ENCODE measurements around the gene PPP1R14D.

DNA sequence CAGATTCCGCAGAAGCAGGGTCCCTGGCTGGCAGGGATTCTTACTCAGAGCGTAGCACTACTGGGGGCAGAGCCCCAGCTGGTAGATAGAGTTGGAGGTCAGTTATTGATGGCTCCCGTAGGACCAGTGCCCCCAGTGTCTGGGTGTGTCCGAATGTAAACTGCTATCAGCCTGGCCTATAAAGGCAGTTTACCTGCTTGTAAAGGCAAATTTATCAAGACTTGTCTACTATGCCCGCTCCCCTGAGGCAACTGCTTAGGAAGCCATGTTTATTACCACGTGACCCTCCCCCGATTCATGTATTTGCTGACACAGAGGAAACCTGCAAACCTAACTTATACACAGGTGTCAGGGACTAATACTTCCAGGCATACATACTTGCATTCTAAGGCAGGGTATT, 607 bp upstream of the PPP1R14D start:
- TF ChIP-seq, protein P1, sequence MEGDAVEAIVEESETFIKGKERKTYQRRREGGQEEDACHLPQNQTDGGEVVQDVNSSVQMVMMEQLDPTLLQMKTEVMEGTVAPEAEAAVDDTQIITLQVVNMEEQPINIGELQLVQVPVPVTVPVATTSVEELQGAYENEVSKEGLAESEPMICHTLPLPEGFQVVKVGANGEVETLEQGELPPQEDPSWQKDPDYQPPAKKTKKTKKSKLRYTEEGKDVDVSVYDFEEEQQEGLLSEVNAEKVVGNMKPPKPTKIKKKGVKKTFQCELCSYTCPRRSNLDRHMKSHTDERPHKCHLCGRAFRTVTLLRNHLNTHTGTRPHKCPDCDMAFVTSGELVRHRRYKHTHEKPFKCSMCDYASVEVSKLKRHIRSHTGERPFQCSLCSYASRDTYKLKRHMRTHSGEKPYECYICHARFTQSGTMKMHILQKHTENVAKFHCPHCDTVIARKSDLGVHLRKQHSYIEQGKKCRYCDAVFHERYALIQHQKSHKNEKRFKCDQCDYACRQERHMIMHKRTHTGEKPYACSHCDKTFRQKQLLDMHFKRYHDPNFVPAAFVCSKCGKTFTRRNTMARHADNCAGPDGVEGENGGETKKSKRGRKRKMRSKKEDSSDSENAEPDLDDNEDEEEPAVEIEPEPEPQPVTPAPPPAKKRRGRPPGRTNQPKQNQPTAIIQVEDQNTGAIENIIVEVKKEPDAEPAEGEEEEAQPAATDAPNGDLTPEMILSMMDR (IDR thresholded peaks at IDR 0.05) = no peak
- no peak for TF ChIP-seq ZFX (IDR thresholded peaks at IDR 0.05; ENCODE audit: borderline replicate concordance)

Measured in 22Rv1 (cell line).